22Rv1 (cell line): ENCODE measurements around the gene TRO.

Source experiments
- H3K27ac ChIP-seq: fragments of 450-650 bp; 2 replicates; pipeline ENCODE4 v1.5.1; 2017
- CTCF ChIP-seq: fragments of 450-650 bp; IDR thresholded peaks from 2 replicates; pipeline ENCODE4 v1.5.1; 2017; ENCODE audit warnings: mild to moderate bottlenecking
- ZFX ChIP-seq: fragments of 450-650 bp; IDR thresholded peaks from 2 replicates; pipeline ENCODE4 v1.6.1; 2017; ENCODE audit warnings: antibody characterized with exemption, borderline replicate concordance

The TRO gene

GRCh38 chrX:54934890-54935289 is 14.3 kb downstream of the TRO start:
- TF ChIP-seq ZFX (no peak), CTCF (no peak)
- no peak overlapping the region for H3K27ac ChIP-seq

- TF ChIP-seq CTCF, result no peak
- TF ChIP-seq ZFX, result no peak
- H3K27ac ChIP-seq, result no peak overlapping the region
These were observed 14.7 kb downstream of the TRO start for GRCh38 chrX:54935306-54935705.

- TF ChIP-seq CTCF (no peak), ZFX (no peak)
- no peak overlapping the region for H3K27ac ChIP-seq
These were observed 16.8 kb downstream of the TRO start for GRCh38 chrX:54937416-54937815.

GRCh38 chrX:54944816-54945215 is 24.2 kb downstream of the TRO start:
- H3K27ac ChIP-seq, result no peak overlapping the region
- TF ChIP-seq CTCF (no peak), ZFX (no peak)

- TF ChIP-seq CTCF (no peak), ZFX (no peak)
- H3K27ac ChIP-seq, result no peak overlapping the region
These were observed 24.6 kb downstream of the TRO start for GRCh38 chrX:54945224-54945623.

GRCh38 chrX:54950730-54951375 is 30.2 kb downstream of the TRO start:
- TF ChIP-seq CTCF (no peak), ZFX (no peak)
- no peak overlapping the region for H3K27ac ChIP-seq

GRCh38 chrX:54961750-54962149 is 41.1 kb downstream of the TRO start:
- no peak overlapping the region for H3K27ac ChIP-seq
- TF ChIP-seq ZFX (no peak), CTCF (no peak)
